HG02678 (cell line): Measurements from ENCODE around the gene ADAMTS19.
"Not testable (repeated sequence)": the region's sequence is repeated elsewhere in the genome, so short reads cannot be mapped to it uniquely, and the experiment has no call there.

ENCODE experiments used
- ATAC-seq: cut with Tn5 transposase; IDR thresholded peaks from one replicate; pipeline ENCODE4 v1.9.1; 2021; ENCODE audit warnings: mild to moderate bottlenecking, moderate library complexity; ENCODE audit not compliant: unreplicated experiment

ADAMTS19 gene, protein sequence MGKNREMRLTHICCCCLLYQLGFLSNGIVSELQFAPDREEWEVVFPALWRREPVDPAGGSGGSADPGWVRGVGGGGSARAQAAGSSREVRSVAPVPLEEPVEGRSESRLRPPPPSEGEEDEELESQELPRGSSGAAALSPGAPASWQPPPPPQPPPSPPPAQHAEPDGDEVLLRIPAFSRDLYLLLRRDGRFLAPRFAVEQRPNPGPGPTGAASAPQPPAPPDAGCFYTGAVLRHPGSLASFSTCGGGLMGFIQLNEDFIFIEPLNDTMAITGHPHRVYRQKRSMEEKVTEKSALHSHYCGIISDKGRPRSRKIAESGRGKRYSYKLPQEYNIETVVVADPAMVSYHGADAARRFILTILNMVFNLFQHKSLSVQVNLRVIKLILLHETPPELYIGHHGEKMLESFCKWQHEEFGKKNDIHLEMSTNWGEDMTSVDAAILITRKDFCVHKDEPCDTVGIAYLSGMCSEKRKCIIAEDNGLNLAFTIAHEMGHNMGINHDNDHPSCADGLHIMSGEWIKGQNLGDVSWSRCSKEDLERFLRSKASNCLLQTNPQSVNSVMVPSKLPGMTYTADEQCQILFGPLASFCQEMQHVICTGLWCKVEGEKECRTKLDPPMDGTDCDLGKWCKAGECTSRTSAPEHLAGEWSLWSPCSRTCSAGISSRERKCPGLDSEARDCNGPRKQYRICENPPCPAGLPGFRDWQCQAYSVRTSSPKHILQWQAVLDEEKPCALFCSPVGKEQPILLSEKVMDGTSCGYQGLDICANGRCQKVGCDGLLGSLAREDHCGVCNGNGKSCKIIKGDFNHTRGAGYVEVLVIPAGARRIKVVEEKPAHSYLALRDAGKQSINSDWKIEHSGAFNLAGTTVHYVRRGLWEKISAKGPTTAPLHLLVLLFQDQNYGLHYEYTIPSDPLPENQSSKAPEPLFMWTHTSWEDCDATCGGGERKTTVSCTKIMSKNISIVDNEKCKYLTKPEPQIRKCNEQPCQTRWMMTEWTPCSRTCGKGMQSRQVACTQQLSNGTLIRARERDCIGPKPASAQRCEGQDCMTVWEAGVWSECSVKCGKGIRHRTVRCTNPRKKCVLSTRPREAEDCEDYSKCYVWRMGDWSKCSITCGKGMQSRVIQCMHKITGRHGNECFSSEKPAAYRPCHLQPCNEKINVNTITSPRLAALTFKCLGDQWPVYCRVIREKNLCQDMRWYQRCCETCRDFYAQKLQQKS

GRCh38 chr5:129459777-129460671, at the start of gene ADAMTS19:
Gene ADAMTS19 (plus strand): TSS chr5:129460298. CDS start chr5:129460392, 94 bp downstream.
- peak; percentile 40 for ATAC-seq

GRCh38 chr5:129410488-129410887, 49.6 kb upstream of the ADAMTS19 start:
- ATAC-seq = no peak

GRCh38 chr5:129412721-129413120, 47.4 kb upstream of the ADAMTS19 start:
- no peak for ATAC-seq

- ATAC-seq = no peak
Observed at GRCh38 chr5:129413570-129413969, 46.5 kb upstream of the ADAMTS19 start.

DNA sequence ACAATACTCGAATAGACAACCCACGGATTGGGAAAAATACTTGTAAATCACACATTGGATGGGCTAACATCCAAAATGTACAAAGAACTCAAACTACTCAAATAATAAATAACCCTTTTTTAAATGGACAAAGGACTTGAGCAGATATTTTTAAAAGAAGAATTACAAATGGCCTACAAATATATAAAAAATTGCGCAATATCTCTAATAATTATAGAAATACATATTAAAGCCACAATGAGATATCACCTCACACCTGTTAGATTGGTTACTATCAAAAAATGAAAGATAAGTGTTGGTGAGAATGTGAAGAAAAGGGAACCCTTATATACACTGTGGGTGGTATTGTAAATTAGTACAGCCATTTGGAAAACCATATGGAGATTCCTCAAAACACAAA, 40.8 kb upstream of the ADAMTS19 start:
- ATAC-seq = no peak

DNA sequence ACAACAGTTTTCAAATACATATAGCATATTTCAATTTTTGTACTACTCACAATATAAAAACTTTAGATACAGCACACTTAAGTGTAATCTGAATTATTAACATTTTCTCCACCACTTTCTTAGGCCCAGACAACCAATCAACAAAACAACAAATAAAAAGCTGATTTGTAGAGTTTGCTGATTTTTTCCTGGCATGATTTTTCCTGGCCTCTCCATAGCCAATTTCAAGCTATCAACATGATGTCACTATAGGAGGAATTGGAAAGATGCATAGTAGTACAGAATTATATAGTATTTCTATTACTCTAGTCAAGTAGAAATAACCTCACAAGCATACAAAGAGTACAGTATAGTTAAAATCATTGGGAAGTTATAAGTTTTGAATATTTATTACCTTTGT, 35.1 kb upstream of the ADAMTS19 start:
- ATAC-seq = no peak

DNA sequence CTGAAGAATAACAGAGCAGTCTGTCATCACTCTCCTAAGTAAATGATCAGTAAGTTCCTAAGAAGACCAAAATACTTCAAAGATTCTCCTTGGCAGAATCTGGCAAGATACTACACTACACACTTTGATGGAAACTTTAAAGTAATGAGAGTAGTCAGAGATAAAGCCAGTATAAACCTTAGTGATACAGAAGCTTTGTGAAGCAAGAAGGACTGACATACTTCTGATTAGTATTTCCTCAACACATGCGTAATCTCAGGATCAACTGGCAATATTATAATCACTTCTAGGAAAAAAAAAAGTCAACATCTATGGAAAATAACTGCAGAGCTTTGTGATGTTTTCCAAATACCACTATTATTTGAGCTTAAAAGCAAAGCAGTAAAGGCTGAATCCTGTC, 34.0 kb upstream of the ADAMTS19 start:
- no peak for ATAC-seq

DNA sequence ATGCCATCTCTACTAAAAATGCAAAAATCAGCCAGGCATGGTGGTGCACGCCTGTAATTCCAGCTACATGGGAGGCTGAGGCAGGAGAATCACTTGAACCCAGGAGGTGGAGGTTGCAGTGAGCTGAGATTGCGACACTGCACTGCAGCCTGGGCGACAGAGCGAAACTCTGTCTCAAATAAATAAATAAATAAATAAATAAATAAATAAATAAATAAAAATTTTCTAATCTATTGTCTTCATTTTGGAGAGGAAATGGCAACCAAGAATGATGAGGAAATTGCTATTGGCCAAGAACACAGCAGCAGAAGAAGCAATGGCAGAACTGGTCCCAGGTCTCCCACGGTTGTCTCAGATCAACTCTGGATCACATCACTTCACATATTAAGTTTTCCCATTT, 31.5 kb upstream of the ADAMTS19 start:
- not testable (repeated sequence) for ATAC-seq

DNA sequence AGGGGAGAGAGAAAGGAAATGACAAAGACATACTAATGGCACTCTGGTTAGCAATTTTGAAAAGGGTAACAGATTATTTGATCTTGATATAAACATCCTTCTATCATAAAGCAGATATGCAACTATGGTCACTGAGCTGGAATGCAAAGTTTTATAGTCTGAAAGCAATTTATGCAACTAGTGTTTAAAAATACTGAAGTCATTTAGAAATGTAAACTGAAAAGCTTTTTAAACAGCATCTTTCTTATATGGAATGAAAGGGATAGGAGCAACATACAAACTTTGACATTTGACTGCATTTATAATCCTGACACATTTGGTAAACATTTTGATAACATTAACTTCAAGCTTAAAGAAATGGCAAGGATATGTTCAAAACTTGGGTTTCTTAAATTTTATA, 28.7 kb upstream of the ADAMTS19 start:
- ATAC-seq = no peak

- no peak for ATAC-seq
Observed at GRCh38 chr5:129438322-129438721, 21.8 kb upstream of the ADAMTS19 start.

DNA sequence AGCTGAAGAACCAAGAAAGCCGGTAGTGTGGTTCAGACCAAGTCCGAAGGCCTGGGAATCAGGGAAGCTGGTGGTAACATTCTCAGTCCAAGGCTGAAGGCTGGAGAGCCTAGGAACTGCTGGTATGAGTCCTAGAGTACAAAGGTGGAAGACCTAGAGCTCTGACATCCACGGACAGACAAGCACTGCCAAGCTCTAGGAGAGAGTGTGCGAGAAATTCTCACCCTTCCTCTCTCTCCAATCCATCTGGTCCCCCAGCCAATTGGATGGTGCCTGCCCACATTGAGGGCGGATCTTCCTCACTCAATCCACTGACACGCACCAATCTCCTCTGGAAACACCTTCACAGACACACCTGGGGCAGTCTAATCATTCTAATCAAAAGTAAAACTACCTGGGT, 19.7 kb upstream of the ADAMTS19 start:
- no peak for ATAC-seq

DNA sequence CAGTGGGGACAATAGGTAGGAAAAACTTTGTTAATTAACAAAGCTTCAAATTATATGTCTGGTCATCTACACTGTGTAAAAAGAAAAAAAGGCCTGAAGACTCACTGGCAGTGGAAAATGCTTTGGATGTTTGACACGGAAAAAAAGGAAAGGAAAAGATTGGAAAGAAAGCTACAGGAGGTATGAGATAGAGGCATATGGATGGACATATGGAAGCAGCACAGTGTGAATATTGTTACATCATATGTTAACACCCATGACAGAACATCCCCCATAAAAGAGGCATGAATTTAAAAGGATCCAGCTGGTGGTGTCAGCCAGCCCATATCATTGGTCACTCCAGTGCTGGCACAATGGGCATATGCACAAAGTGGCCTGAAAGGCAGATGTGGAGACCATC, 19.0 kb upstream of the ADAMTS19 start:
- no peak for ATAC-seq

- no peak for ATAC-seq
Observed at GRCh38 chr5:129445379-129445778, 14.7 kb upstream of the ADAMTS19 start.

- ATAC-seq = no peak
Observed at GRCh38 chr5:129447968-129448367, 12.1 kb upstream of the ADAMTS19 start.

GRCh38 chr5:129448654-129449053, 11.4 kb upstream of the ADAMTS19 start:
- ATAC-seq = no peak

DNA sequence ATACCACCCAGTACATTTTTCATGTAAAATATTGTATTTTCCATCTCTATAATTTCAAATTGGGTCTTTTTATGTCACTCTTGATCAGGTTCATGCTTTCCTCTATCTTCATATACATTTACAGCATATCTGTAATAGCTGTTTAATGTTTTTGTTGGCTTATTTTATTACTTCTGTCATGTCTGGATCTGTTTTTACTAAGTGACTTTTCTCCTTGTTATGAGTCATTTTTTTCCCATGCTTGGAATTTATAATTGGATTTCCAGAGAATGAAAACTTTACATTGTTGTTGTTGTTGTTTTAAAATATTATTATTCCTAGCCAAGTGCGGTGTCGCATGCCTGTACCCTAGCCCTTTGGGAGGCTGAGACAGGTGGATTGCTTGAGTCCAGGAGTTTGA, 5.6 kb upstream of the ADAMTS19 start:
- no peak for ATAC-seq

GRCh38 chr5:129459450-129459776, 685 bp upstream of the ADAMTS19 start:
- ATAC-seq = no peak

GRCh38 chr5:129460672-129460935, 506 bp downstream of the ADAMTS19 start:
- ATAC-seq = no peak

- peak; percentile 48 for ATAC-seq
Observed at GRCh38 chr5:129460936-129461710, 1.0 kb downstream of the ADAMTS19 start.
